ENCODE data around the gene BSX.

Gene BSX

DNA sequence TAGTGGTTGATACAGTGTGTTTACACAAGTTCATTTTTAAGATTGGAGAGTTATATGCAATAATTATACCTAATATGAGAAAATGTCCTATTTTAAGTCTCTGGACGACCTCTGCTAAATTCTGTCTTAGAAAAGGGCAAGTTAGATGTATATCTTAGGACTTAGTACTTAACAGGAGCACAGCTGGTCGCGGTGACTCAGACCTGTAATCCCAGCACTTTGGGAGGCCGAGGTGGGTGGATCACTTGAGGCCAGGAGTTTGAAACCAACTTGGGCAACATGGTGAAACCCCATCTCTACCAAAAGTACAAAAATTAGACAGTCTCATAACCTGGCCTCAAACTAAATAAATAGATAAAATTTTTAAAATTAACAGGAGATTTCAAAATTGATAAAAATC is 27.2 kb downstream of the BSX start:
- DNase-seq (ENCODE audit: low spot score) = no peak

DNA sequence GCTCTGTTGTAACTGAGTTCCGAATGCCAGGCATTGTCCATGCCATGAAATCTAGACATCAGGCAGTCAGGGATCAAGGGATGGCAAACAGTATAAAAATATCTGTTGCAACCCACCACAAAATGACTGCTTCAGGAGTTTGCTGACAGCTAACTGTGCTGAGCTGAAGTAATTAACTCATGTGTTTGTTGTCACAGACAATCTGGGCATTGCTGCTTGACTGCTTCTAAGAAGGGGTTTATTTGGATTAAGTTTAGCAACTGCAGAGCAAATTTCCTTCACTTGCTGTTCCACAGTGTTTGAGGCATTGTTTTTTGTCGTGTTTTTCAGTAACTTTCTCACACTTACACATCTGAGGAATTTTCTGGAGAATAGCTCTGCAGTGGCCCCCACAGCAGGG is 30.4 kb downstream of the BSX start:
- DNase-seq (ENCODE audit: low spot score) = no peak

- DNase-seq (ENCODE audit: low spot score) = no peak
These were observed 43.1 kb downstream of the BSX start for GRCh38 chr11:122938557-122938956.

GRCh38 chr11:122937983-122938382 is 43.7 kb downstream of the BSX start:
- no peak for DNase-seq (ENCODE audit: low spot score)

DNA sequence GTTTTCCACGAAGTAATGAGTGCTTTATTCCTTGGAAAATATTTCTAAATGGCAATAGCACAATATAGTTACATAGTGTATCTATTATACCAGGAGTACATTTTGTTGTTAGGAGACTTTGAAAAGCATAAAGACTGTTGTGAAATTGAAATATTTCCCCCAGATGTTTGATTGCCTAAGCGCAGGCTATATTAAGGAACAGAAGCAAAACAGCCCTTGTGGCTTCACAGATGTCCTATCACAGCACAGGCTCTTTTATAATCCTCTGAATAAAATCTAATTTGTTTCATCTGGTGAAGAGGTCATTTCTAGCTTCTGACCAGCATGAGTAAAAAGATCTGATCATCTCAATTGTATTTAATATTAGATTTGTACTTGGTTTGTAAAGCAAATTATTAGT is 48.2 kb downstream of the BSX start:
- DNase-seq (ENCODE audit: low spot score) = no peak

DNA sequence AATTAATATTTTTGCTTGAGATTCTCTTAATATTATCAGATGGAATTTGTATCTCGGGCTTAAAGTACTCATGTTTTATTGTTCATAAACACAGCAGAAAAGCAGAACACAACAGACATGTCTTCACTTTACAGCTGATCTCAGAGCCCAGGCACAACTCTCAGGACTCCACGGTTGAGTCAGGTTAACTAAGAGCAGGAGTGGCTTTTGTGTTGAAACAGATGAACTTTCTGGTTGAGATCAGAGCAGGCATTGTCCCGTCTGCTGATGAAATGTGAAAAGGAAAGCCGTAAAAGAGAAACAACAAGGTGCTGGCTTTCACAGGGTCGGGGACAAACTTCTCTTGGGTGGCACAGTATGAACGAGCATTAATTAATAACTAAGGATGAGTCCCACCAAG is 50.1 kb downstream of the BSX start:
- DNase-seq (ENCODE audit: low spot score) = no peak
